H9 (cell line): ENCODE measurements around the gene CNN3. TPM values are rescaled to one million over a fixed set of nuclear protein-coding genes. Genes with fewer than 3 reads are reported as not detected.

Experiments
- DNase-seq: peaks from one replicate; pipeline ENCODE4 v3.0.0-alpha.2; 2017
- H2AFZ ChIP-seq: one replicate; pipeline ENCODE4 v1.6.1; 2013; ENCODE audit warnings: mild to moderate bottlenecking, low read length, control low read depth, moderate library complexity
- H2AK5ac ChIP-seq: 2 replicates; pipeline ENCODE4 v1.6.1; 2013; ENCODE audit warnings: low read length, control low read depth, mixed read lengths; ENCODE audit not compliant: insufficient read length
- H2BK120ac ChIP-seq: one replicate; pipeline ENCODE4 v1.6.1; 2013; ENCODE audit warnings: low read depth, mild to moderate bottlenecking, low read length, control low read depth, inconsistent platforms; ENCODE audit not compliant: poor library complexity, severe bottlenecking
- H2BK12ac ChIP-seq: 2 replicates; pipeline ENCODE4 v1.6.1; 2013; ENCODE audit warnings: low read length, control low read depth, mixed read lengths, low read depth; ENCODE audit not compliant: insufficient read length
- H2BK15ac ChIP-seq: 2 replicates; pipeline ENCODE4 v1.6.1; 2013; ENCODE audit warnings: low read depth, low read length, control low read depth
- H2BK20ac ChIP-seq: one replicate; pipeline ENCODE4 v1.6.1; 2013; ENCODE audit warnings: low read depth, mild to moderate bottlenecking, low read length, control low read depth, inconsistent platforms; ENCODE audit not compliant: poor library complexity, severe bottlenecking
- H2BK5ac ChIP-seq: 2 replicates; pipeline ENCODE4 v1.6.1; 2013; ENCODE audit warnings: low read length, control low read depth, mixed read lengths; ENCODE audit not compliant: insufficient read length
- H3K14ac ChIP-seq: 2 replicates; pipeline ENCODE4 v1.6.1; 2013; ENCODE audit warnings: low read length, control low read depth; ENCODE audit not compliant: insufficient read depth
- H3K18ac ChIP-seq: 2 replicates; pipeline ENCODE4 v1.6.1; 2013; ENCODE audit warnings: low read depth, mild to moderate bottlenecking, mixed read lengths, low read length, control low read depth; ENCODE audit not compliant: insufficient read length
- H3K23ac ChIP-seq: 2 replicates; pipeline ENCODE4 v1.6.1; 2013; ENCODE audit warnings: low read length, control low read depth, mixed read lengths, low read depth; ENCODE audit not compliant: insufficient read length
- H3K23me2 ChIP-seq: 2 replicates; pipeline ENCODE4 v1.6.1; 2013; ENCODE audit warnings: low read depth, mild to moderate bottlenecking, mixed read lengths, low read length, control low read depth; ENCODE audit not compliant: insufficient read length, poor library complexity, severe bottlenecking
- H3K27ac ChIP-seq: 2 replicates; pipeline ENCODE4 v1.5.1; 2013; ENCODE audit warnings: low read length, control low read depth, mixed read lengths, low read depth; ENCODE audit not compliant: insufficient read length
- H3K27me3 ChIP-seq: 2 replicates; pipeline ENCODE4 v1.6.1; 2013; ENCODE audit warnings: low read length, control low read depth, inconsistent platforms; ENCODE audit not compliant: insufficient read depth
- H3K4ac ChIP-seq: 2 replicates; pipeline ENCODE4 v1.6.1; 2013; ENCODE audit warnings: low read depth, mild to moderate bottlenecking, control low read depth, inconsistent platforms, low read length, moderate library complexity
- H3K4me1 ChIP-seq: 2 replicates; pipeline ENCODE4 v1.6.1; 2013; ENCODE audit warnings: low read length, control low read depth, inconsistent platforms; ENCODE audit not compliant: insufficient read depth
- H3K4me2 ChIP-seq: 2 replicates; pipeline ENCODE4 v1.6.1; 2013; ENCODE audit warnings: low read length, control low read depth, mixed read lengths; ENCODE audit not compliant: insufficient read length, insufficient read depth
- H3K56ac ChIP-seq: 2 replicates; pipeline ENCODE4 v1.6.1; 2013; ENCODE audit warnings: low read depth, mild to moderate bottlenecking, mixed read lengths, low read length, control low read depth; ENCODE audit not compliant: insufficient read length
- H3K79me1 ChIP-seq: 2 replicates; pipeline ENCODE4 v1.6.1; 2013; ENCODE audit warnings: low read depth, mild to moderate bottlenecking, moderate library complexity, low read length, control low read depth, inconsistent platforms; ENCODE audit not compliant: insufficient read depth, poor library complexity, severe bottlenecking
- H3K79me2 ChIP-seq: 2 replicates; pipeline ENCODE4 v1.6.1; 2013; ENCODE audit warnings: low read length, control low read depth, inconsistent platforms; ENCODE audit not compliant: insufficient read depth
- H3K9ac ChIP-seq: 2 replicates; pipeline ENCODE4 v1.6.1; 2013; ENCODE audit warnings: low read length, control low read depth, mixed read lengths; ENCODE audit not compliant: insufficient read length; ENCODE audit errors: extremely low read depth
- H3K9me3 ChIP-seq: one replicate; pipeline ENCODE4 v1.6.1; 2013; ENCODE audit warnings: low read depth, low read length, inconsistent platforms; ENCODE audit not compliant: control insufficient read depth
- H3T11ph ChIP-seq: one replicate; pipeline ENCODE4 v1.6.1; 2013; ENCODE audit warnings: mild to moderate bottlenecking, low read length, control low read depth, inconsistent platforms
- H4K20me1 ChIP-seq: one replicate; pipeline ENCODE4 v1.6.1; 2013; ENCODE audit not compliant: control insufficient read depth, insufficient read length, insufficient read depth
- H4K5ac ChIP-seq: 2 replicates; pipeline ENCODE4 v1.6.1; 2013; ENCODE audit warnings: low read depth, mild to moderate bottlenecking, mixed read lengths, low read length, control low read depth; ENCODE audit not compliant: insufficient read length
- H4K8ac ChIP-seq: replicated peaks from 2 replicates; pipeline ENCODE4 v1.6.1; 2013; ENCODE audit warnings: low read length, control low read depth, mixed read lengths, low read depth; ENCODE audit not compliant: insufficient read length
- H4K91ac ChIP-seq: 2 replicates; pipeline ENCODE4 v1.6.1; 2013; ENCODE audit warnings: low read depth, mild to moderate bottlenecking, moderate library complexity, mixed read lengths, low read length, control low read depth; ENCODE audit not compliant: insufficient read length
- H3K27ac Mint-ChIP-seq, 3 experiments: 2 replicates in 2 of 3; 3 replicates in 1 of 3; pipeline ENCODE4 v1.8.0; 2020 to 2021; ENCODE audit warnings: mixed read lengths in 3 of 3, mild to moderate bottlenecking in 1 of 3, moderate library complexity in 1 of 3
- H3K27me3 Mint-ChIP-seq: 2 replicates; pipeline ENCODE4 v1.8.0; 2021; ENCODE audit warnings: low read depth, mild to moderate bottlenecking, moderate library complexity, mixed read lengths
- H3K36me3 Mint-ChIP-seq, 3 experiments: 2 replicates in 2 of 3; 3 replicates in 1 of 3; pipeline ENCODE4 v1.8.0; 2020 to 2021; ENCODE audit warnings: low read depth in 3 of 3, mixed read lengths in 3 of 3; ENCODE audit not compliant: insufficient read depth in 1 of 3
- H3K4me1 Mint-ChIP-seq, 2 experiments: 2 replicates each; pipeline ENCODE4 v1.8.0; 2020; ENCODE audit warnings: mixed read lengths in 2 of 2
- H3K4me3 Mint-ChIP-seq, 2 experiments: 2 replicates in 1 of 2; 3 replicates in 1 of 2; pipeline ENCODE4 v1.8.0; 2020 to 2021; ENCODE audit warnings: mild to moderate bottlenecking in 2 of 2, mixed read lengths in 2 of 2, moderate library complexity in 1 of 2
- H3K9me3 Mint-ChIP-seq, 2 experiments: 2 replicates in 1 of 2; 3 replicates in 1 of 2; pipeline ENCODE4 v1.8.0; 2020; ENCODE audit warnings: mild to moderate bottlenecking in 2 of 2, mixed read lengths in 2 of 2, moderate library complexity in 1 of 2
- CTCF ChIP-seq: fragments of 200-600 bp; sonication (generic); conservative IDR thresholded peaks from 3 replicates; pipeline ENCODE4 v1.8.0; 2021; ENCODE audit warnings: antibody characterized with exemption, mild to moderate bottlenecking
- WGBS: extraction: QIAGEN DNeasy Blood & Tissue Kit; methylation state at CpG from one replicate; pipeline ENCODE4 v1.1.7; 2013; ENCODE audit warnings: missing lambda C conversion rate, low lambda C conversion rate, mixed read lengths; ENCODE audit not compliant: insufficient read length; ENCODE audit errors: extremely low coverage; 5-methylcytosine and 5-hydroxymethylcytosine counted together
- total RNA-seq: library from RNA; stranded (reverse); gene quantifications from 2 replicates; pipeline ENCODE4 v1.2.1, GENCODE V29; 2021

CNN3 gene
- total RNA-seq, 1 experiment from 2014 or later: 279 TPM

- Histone ChIP-seq H2BK15ac (no peak overlapping the region), H3K27ac (no peak overlapping the region), H2BK120ac (no peak overlapping the region), H3T11ph (no peak overlapping the region), H2BK5ac (no peak overlapping the region), H3K79me2 (no peaks in the 10 kb centered on the region), H4K20me1 (no peaks in the 10 kb centered on the region), H3K18ac (no peak overlapping the region), H3K23ac (no peak overlapping the region), H3K9me3 (no peaks in the 10 kb centered on the region), H2AK5ac (no peak overlapping the region), H3K56ac (no peak overlapping the region), H4K8ac (no peak overlapping the region), H2AFZ (no peak overlapping the region), H3K4me2 (no peak overlapping the region), H3K9ac (no peak overlapping the region), H4K5ac (no peak overlapping the region), H3K23me2 (no peaks in the 10 kb centered on the region), H3K27me3 (no peaks in the 10 kb centered on the region), H3K4ac (no peak overlapping the region), H2BK12ac (no peak overlapping the region), H3K79me1 (no peaks in the 10 kb centered on the region), H2BK20ac (no peak overlapping the region), H3K4me1 (no peaks in the 10 kb centered on the region), H3K14ac (no peak overlapping the region; the same call in 1 of the 2 replicates), H4K91ac (no peak overlapping the region)
- Mint-ChIP-seq H3K36me3 (peaks cover 0 to 7% (median 5%) of the 10 kb centered on the region in 3 experiments; a peak in 2 of 7 replicates), H3K27me3 (peaks cover 4% of the 10 kb centered on the region), H3K9me3 (peaks cover 0 to 3% of the 10 kb centered on the region in 2 experiments; a peak in 1 of 5 replicates), H3K4me1 (peaks cover 3% of the 10 kb centered on the region in 2 experiments; a peak in 1 of 4 replicates), H3K4me3 (no peak overlapping the region), H3K27ac (no peak overlapping the region)
- no peak for DNase-seq
- no peak for TF ChIP-seq CTCF
- no CpG with 5 or more reads among the region's 4 CpGs for WGBS
Measured at GRCh38 chr1:94875794-94876193, 51.1 kb downstream of the CNN3 start.
